HG03460 (cell line): ENCODE results near the gene UBE2E3.
"Not testable (repeated sequence)": the region's sequence is repeated elsewhere in the genome, so short reads cannot be mapped to it uniquely, and the experiment has no call there.

Source experiments
- ATAC-seq: cut with Tn5 transposase; IDR thresholded peaks from one replicate; pipeline ENCODE4 v1.9.1; 2021; ENCODE audit not compliant: unreplicated experiment

Gene UBE2E3

DNA sequence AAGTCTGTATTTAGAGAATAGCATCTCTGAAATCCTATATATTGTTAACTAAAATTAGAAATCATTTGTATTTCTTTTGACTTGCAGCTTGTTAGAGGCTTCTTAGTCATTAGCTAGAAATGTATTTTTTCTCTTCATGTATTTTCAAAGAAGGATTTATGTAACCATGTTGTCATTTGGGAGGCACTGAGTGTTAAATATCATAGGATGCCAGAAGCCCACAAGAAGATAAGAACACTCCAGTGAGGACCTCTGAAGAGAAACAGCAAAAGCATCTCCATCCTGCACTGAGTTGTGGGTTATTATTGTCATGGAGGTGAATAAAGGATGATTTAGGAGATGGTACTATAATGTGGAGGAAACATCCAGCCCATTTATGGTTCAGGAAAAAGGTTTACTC is 93.5 kb downstream of the UBE2E3 start:
- ATAC-seq: no peak

DNA sequence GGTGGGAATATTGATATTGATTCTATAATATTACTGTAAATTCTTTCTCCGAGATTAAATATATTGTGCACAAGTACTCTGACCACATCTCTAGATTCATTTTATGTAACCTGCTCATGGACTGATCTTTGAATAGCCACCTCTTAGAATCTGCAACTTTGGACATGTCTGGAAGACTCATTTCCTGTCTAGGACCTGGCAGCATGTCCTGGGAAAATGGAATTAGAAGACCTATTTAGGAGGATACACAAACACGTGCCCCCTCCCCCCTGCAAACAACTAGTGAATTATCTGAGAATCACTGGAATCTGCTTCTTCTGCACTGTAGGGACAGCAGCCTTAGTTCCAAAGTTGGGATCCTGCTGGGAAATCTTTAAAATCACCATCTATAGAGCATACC is 94.1 kb downstream of the UBE2E3 start:
- ATAC-seq: no peak

DNA sequence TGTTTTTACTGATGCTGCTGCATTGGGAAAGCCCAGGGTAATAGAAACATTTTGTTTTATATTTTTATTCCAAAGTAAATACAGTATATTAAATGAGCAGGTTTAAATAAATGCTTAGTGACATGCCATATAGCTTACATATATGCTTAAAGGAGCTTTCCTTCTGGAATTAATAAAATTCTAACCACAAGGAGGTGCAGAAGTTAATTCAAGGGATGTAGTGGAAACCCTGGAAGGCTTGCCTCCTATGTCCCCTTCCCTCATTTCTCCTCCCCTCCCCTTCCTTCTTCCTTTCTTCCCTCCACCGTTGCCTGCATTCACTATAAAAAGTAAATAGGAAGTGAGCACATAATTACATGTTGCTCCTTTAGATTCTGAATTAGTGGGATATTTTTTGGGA is 96.3 kb downstream of the UBE2E3 start:
- no peak for ATAC-seq

DNA sequence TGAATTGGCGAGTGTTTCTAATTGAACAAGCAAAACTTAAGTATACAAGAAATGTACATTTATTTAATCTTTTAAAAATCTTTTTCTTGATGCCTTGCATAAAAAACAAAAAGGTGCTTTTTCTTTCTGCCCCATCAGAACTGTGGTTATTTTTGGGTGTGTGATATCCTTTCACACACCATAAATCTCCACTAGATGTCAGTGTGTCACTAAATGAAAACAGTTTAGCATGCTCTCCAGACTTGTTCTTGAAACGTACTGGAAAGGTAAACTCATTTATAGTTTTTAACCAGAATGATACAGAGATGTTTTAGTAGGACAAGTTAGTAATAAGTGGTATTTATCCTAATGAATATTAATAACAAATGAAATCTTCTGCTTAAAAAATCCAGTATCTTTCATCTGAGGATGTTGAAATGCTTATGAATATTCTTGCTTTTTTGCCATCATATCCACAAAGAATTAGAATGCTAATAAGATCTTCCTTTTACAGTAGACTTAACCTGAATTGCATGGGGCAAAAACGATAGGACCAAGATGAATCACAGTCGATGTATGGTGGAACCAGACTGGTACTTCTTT is 96.8 kb downstream of the UBE2E3 start:
- peak; percentile 91 for ATAC-seq

DNA sequence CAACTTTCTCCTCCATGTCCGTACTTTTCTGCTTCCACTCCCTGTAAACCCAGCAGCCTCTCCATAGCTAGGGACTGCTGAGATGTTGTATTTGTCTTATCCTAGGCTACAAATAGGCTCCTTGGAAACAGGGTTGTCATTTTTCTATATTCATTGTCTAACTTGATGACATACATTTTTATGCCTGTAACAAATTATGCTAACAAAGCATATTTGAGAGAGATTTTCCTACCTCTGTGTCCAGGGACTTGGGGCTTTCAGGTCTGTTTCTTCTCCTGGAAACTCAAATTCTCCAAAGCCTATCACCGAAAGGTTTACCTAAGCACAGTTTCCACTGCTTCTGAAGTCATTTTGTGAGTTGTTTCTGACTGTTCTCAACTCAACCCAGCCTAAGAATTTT is 102.7 kb downstream of the UBE2E3 start:
- no peak for ATAC-seq

DNA sequence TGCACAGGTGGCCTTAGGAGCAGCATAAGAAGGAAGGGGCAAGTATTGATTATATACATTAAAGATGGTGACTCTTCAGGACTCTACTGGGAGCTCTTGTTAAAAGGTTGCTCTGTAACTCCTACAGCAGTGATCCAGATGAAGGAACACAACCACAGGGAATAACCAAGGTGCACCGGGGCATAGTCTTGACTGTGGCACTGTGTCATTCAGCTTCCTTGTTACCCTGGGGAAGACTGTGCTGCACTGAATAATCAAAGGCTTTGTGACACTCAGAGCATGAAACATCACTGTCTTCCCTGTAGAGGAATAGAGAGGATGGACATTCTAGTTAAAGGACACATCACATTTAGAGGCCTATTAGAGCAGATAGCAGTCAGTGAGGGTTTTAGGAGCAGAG is 105.3 kb downstream of the UBE2E3 start:
- no peak for ATAC-seq

DNA sequence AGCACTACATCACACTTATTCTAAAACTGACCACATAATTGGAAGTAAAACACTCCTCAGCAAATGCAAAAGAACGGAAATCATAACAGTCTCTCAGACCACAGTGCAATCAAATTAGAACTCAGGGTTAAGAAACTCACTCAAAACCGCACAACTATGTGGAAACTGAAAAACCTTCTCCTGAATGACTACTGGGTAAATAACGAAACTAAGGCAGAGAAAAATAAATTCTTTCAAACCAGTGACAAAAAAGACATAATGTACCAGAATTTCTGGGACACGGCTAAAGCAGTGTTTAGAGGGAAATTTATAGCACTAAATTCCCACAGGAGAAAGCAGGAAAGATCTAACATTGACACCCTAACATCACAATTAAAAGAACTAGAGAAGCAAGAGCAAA is 111.5 kb downstream of the UBE2E3 start:
- not testable (repeated sequence) for ATAC-seq

DNA sequence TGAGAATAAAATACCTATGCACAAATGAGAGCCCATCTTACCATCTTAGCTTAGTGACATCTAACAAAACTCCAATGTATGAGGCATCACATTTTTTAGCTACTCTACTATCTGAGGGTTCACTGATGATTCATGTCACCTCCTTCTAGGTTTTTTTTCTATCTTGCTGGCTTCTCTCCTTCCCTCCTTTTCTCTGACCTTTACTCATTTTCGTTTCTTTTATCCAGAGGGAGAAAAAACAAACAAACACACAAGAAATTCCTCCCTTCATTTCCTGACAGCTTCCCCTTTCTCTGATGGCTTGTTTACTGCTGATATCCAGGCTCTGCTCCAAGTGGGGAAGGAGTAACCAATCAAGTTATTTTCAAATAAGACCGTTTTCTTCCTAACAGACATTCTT is 115.1 kb downstream of the UBE2E3 start:
- no peak for ATAC-seq

DNA sequence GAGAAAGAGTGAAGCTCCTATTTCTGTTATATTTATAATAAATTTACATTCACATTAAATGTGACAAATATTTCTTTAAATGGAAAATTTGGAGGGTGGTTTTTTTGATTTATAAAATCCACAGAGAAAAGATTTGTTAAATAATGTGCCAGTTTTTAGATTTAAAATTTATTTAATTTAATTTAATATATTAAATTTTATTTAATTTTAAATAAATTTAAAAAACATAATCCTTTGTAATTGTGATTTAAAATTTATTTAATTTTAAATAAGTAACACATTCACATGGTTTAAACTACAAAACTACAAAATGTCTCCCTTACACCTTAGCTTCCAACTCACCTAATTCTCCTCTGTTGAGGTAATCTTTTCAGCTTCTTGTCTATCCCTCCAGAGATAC is 123.3 kb downstream of the UBE2E3 start:
- no peak for ATAC-seq

DNA sequence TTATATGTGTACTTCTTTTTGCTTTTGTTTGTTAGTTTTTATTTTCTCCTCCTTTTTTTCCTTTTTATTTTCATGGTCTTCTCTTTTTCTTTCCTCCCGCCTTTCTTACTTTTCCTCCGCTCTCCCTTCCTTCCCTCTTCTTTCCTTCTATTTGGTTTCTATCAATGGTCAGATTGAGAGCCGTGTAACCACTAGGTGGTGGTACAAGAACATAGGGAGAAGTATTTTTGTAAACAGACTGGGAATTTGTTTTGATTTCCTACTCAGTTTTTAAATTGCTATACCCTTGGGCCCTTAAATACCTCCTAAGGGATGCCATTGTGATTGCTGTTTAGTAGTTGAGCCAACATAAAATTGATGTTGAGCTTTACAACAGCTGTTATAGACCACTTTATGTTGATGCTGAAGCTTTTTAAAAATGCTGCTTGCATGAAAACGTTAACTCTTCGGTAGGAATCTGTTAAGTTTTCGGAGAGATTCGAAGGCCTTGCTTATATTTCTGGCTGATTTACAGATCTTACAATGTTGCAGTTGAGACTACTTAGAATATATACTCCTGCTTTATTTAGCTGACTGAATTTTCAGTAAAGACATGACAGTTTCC is 124.2 kb downstream of the UBE2E3 start:
- no peak for ATAC-seq

DNA sequence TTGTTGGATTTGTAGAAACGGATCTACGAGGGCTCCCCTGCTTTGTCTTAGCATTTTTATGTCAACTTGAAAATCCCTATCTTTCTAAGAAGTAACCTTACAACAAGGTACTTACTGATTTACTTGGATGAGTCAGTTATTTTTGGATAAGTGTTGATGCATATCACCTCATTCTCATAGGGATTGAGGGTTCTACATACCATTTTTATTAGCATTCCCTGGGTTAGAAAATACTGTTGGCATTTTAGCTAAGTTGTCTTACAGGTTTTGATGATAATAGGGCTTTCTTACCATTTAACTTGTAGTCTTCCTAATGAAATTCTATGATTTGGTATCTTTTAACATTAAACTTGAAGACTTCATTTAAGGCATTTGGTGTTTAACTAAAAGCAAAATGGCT is 125.2 kb downstream of the UBE2E3 start:
- ATAC-seq: no peak

DNA sequence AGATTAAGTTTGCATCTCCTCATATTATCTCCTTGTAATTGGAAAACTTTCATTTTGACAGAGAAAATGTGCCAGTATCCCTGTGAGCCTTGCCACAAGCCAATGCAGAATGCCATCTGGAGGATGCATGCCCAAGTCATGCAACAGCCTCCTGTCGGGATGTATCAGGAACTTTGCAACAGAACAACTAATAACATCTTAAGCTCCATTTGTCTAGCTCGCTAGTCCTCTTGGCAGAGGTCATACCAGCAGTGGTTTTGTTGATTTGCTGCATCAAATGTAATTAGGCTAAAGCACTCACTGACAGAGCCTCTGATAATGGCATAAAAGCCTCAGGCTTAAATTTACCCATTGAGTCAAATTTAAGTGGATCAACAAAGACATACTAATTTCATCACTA is 125.8 kb downstream of the UBE2E3 start:
- ATAC-seq: no peak

DNA sequence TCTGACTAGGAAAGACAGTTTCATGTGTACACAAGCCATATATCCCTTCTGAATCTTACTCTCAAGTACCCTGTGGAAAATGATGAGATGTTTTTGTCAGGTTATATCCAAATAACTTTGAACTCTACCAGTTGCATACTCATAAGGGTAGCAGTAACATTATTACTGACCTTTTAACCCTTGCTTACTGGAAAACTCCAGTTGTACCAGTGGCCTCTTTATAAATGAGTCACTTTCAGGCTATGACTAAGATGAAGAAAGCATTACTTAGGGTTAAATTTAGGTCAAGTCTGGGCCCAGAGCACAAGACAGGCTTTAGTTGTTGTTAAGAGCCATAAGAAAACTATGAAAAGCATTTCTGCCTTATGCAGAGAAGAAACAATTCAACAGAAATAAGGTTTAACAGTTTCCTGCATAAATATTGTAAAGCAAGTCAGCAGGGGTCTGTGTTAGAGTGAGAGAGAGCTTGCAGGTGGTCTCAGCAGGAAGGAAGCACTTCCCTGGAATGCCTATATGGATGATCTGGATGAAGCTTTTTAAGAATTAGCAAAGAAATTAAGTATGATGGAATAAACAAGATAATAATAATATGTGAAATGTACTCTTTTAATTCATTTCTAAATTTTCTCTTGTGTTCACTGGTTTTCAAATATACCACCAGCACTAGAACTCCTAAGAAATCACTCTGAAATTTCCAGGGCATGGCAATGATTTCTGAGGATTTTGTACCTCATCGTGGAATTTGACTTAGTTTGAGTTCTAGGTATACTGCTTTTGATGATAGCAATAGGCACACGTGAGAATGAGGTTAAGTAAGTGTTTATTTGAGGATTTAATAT is 126.6 kb downstream of the UBE2E3 start:
- peak; percentile 99 for ATAC-seq

DNA sequence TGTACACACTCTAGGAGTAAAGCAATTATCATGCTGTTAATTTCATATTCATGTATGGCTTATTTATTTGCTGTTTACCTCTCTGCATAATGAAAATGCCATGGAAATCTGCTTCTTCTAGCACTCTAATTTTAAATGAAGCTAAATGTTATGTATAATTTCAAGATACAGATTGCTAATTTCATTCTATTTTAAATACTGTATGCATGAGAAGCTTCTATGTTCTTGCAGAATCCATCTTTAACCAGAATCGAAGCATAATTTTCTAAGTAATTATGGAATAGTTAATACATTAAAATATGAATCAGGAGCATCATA is 127.2 kb downstream of the UBE2E3 start:
- ATAC-seq: no peak

DNA sequence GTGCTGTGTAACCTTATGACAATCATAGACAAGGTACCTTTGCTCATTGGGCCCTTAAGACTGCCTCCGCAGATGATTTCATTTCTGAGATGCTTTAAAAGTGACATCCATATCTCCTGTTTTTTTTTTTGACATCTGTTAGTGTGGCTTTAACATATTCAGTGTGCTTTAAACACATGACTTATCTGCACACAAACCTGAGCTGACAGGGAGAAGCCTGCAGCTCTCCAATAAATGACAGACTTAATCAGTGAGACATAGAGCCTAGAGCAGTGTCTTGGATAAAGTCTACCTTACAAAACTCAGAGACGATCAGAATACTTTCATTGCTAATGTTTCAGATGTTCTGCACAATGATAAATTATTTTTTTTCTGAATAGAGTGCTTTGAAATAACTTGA is 130.7 kb downstream of the UBE2E3 start:
- no peak for ATAC-seq

DNA sequence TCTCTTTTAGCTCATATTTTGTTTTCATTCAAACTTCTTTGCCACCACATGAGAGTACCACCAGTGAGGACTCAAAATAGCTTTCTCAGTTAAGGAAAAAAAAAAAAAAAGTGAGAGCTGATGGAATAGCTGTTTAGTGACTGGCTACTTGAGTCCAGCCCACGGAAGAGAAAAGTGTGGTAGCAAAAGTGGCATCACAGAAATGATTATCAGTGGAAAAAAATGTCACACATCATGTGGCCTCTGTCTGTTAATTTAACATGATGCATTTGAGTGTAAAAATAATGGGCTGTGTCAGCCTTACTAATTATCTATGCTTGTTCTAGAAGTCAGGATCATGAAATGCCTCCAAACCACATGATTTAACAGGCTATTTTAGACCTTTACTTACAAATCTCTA is 132.5 kb downstream of the UBE2E3 start:
- no peak for ATAC-seq
